HEK293 (cell line): ENCODE measurements around the gene MYO7A.

Experiments used
- CTCF ChIP-seq: fragments of 450-650 bp; formaldehyde crosslinking; IDR thresholded peaks from 2 replicates; pipeline ENCODE4 v1.5.1; 2016; ENCODE audit warnings: missing biosample characterization, missing genetic modification characterization
- MYNN ChIP-seq: fragments of 450-650 bp; formaldehyde crosslinking; IDR thresholded peaks from 2 replicates; pipeline ENCODE4 v1.5.1; 2016; ENCODE audit warnings: missing biosample characterization, missing genetic modification characterization, borderline replicate concordance
- RBAK ChIP-seq: fragments of 450-650 bp; formaldehyde crosslinking; IDR thresholded peaks from 2 replicates; pipeline ENCODE4 v1.5.1; 2016; ENCODE audit warnings: missing biosample characterization, missing genetic modification characterization
- TCF7L2 ChIP-seq: IDR thresholded peaks from 2 replicates; pipeline ENCODE4 v1.6.1; 2011; ENCODE audit warnings: low read depth, mild to moderate bottlenecking, inconsistent platforms, low read length, moderate library complexity, borderline replicate concordance
- ZBTB8A ChIP-seq: fragments of 450-650 bp; formaldehyde crosslinking; IDR thresholded peaks from 2 replicates; pipeline ENCODE4 v1.5.1; 2016; ENCODE audit warnings: missing biosample characterization, missing genetic modification characterization
- ZNF112 ChIP-seq: fragments of 450-650 bp; formaldehyde crosslinking; IDR thresholded peaks from 2 replicates; pipeline ENCODE4 v1.5.0; 2017; ENCODE audit warnings: missing biosample characterization, missing genetic modification characterization
- ZNF174 ChIP-seq: fragments of 450-650 bp; formaldehyde crosslinking; IDR thresholded peaks from 2 replicates; pipeline ENCODE4 v1.5.0; 2017; ENCODE audit warnings: missing biosample characterization, mild to moderate bottlenecking, missing genetic modification characterization
- ZNF223 ChIP-seq: fragments of 450-650 bp; formaldehyde crosslinking; IDR thresholded peaks from 2 replicates; pipeline ENCODE4 v1.5.1; 2016; ENCODE audit warnings: missing biosample characterization, missing genetic modification characterization
- ZNF24 ChIP-seq: fragments of 450-650 bp; formaldehyde crosslinking; IDR thresholded peaks from 2 replicates; pipeline ENCODE4 v1.5.1; 2016; ENCODE audit warnings: missing biosample characterization, missing genetic modification characterization
- ZNF274 ChIP-seq, 2 experiments: fragments of 200-500 bp in 1 of 2; fragments of 450-650 bp in 1 of 2; sonication (Bioruptor generic) in 1 of 2; formaldehyde crosslinking in 1 of 2; IDR thresholded peaks; 2 replicates each; pipeline versions ENCODE4 v1.5.1 to v1.6.1; 2014 to 2016; ENCODE audit warnings: borderline replicate concordance in 1 of 2, inconsistent platforms in 1 of 2, low read length in 1 of 2, missing biosample characterization in 1 of 2, missing genetic modification characterization in 1 of 2
- ZNF624 ChIP-seq: fragments of 450-650 bp; formaldehyde crosslinking; IDR thresholded peaks from 2 replicates; pipeline ENCODE4 v1.5.1; 2017; ENCODE audit warnings: missing biosample characterization, missing genetic modification characterization
- ZNF629 ChIP-seq: fragments of 450-650 bp; formaldehyde crosslinking; IDR thresholded peaks from 2 replicates; pipeline ENCODE4 v1.5.1; 2017; ENCODE audit warnings: missing biosample characterization, missing genetic modification characterization

DNA sequence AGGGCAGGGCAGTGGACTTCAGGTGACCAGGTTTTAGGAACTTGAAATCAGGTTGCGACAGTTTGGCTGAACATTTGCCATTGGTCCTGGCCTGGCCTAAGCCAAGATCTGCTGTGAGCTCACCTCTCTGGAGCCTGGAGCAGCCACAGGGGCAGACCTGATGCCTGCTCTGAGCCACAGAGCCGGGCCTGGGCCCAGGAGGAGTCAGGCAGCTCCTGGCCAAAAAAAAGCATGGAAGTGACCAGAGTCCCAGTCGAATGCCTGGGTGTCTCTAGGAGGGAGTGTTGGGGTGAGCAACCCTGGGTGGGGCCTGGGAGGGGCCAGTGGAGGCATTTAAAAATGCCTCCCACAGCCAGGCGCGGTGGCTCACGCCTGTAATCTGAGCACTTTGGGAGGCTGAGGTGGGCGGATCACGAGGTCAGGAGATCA lies 31.4 kb upstream of the MYO7A start:
- TF ChIP-seq CTCF (no peak), TCF7L2 (no peak), ZNF112 (no peak), ZBTB8A (tag by site-specific recombination) (no peak), ZNF629 (no peak), ZNF624 (tag by site-specific recombination) (no peak), MYNN (tag by site-specific recombination) (no peak), ZNF223 (tag by site-specific recombination) (no peak), ZNF24 (no peak), RBAK (no peak), ZNF174 (tag by site-specific recombination) (no peak), ZNF274 (IDR thresholded peaks at IDR 0.05; ENCODE audit: low read length) (no peak), ZNF274 (tag by site-specific recombination; IDR thresholded peaks at IDR 0.05; ENCODE audit: borderline replicate concordance) (no peak)
